H1 (cell line): ENCODE results near the gene RPS6KL1. TPM values are rescaled to one million over a fixed set of nuclear protein-coding genes. Genes with fewer than 3 reads are reported as not detected.
A peak's percentile ranks its signal among the peaks of the same experiment; 100 is the strongest.

ENCODE experiments used
- CTCF ChIA-PET: fragments of 300-600 bp; sonication (Branson Sonifier 250); formaldehyde crosslinking; loops from one replicate; lab custom pipeline; 2021; ENCODE audit not compliant: partially characterized antibody; lab: Charles Lee
- POLR2A ChIA-PET: fragments of 300-600 bp; sonication (Branson Sonifier 250); formaldehyde crosslinking; loops from one replicate; lab custom pipeline; 2021; ENCODE audit warnings: inconsistent platforms; ENCODE audit not compliant: partially characterized antibody; lab: Charles Lee
- DNase-seq, 2 experiments: peaks; one replicate each; pipeline versions ENCODE4 v3.0.0 to v3.0.0-alpha.2; 2010 to 2022; ENCODE audit warnings: low spot score in 2 of 2, low read depth in 1 of 2, mixed read lengths in 1 of 2
- FAIRE-seq: peaks from 2 replicates; lab custom pipeline; 2011; peaks lifted over from hg19 to GRCh38; lab: Jason Lieb, UNC
- H2AFZ ChIP-seq: 2 replicates; pipeline ENCODE4 v1.8.1; 2012; ENCODE audit warnings: low read length, inconsistent platforms
- H2AK5ac ChIP-seq: 2 replicates; pipeline ENCODE4 v1.6.1; 2013; ENCODE audit warnings: low read depth, low read length
- H2BK120ac ChIP-seq: replicated peaks from 2 replicates; pipeline ENCODE3; 2013; ENCODE audit warnings: low read depth, low read length, inconsistent platforms
- H2BK12ac ChIP-seq: 2 replicates; pipeline ENCODE4 v1.6.1; 2013; ENCODE audit warnings: low read depth, low read length
- H2BK15ac ChIP-seq: 2 replicates; pipeline ENCODE4 v1.6.1; 2013; ENCODE audit warnings: low read length
- H2BK20ac ChIP-seq: 2 replicates; pipeline ENCODE4 v1.6.1; 2013; ENCODE audit warnings: low read length
- H2BK5ac ChIP-seq: 2 replicates; pipeline ENCODE4 v1.6.1; 2013; ENCODE audit warnings: low read depth, low read length
- H3K14ac ChIP-seq: 2 replicates; pipeline ENCODE4 v1.6.1; 2013; ENCODE audit warnings: inconsistent platforms; ENCODE audit not compliant: insufficient read length
- H3K18ac ChIP-seq: 2 replicates; pipeline ENCODE4 v1.6.1; 2013; ENCODE audit warnings: low read length; ENCODE audit errors: extremely low read depth
- H3K23ac ChIP-seq: 2 replicates; pipeline ENCODE4 v1.6.1; 2013; ENCODE audit warnings: inconsistent platforms; ENCODE audit not compliant: insufficient read length
- H3K23me2 ChIP-seq: 2 replicates; pipeline ENCODE4 v1.6.1; 2013; ENCODE audit warnings: low read depth, low read length
- H3K27ac ChIP-seq: 2 replicates; pipeline ENCODE4 v1.6.1; 2011; ENCODE audit warnings: low read depth, low read length, inconsistent platforms
- H3K27me3 ChIP-seq, 4 experiments: replicated peaks in 1 of 4; 1 replicate in 1 of 4; 2 replicates in 3 of 4; pipeline versions ENCODE4 v1.6.1 to v1.8.1; 2011 to 2013; ENCODE audit warnings: low read length in 3 of 4, mild to moderate bottlenecking in 3 of 4, inconsistent platforms in 2 of 4, mixed read lengths in 2 of 4, moderate library complexity in 1 of 4; ENCODE audit not compliant: control insufficient read depth in 3 of 4, insufficient read depth in 3 of 4; ENCODE audit errors: extremely low read depth in 1 of 4
- H3K36me3 ChIP-seq, 4 experiments: 2 replicates each; pipeline versions ENCODE4 v1.6.1 to v1.8.1; 2011 to 2013; ENCODE audit warnings: mild to moderate bottlenecking in 4 of 4, low read length in 3 of 4, moderate library complexity in 2 of 4, control low read depth in 1 of 4, inconsistent platforms in 1 of 4; ENCODE audit not compliant: insufficient read depth in 4 of 4, control insufficient read depth in 2 of 4
- H3K4ac ChIP-seq: replicated peaks from 2 replicates; pipeline ENCODE3; 2013; ENCODE audit warnings: low read length, low read depth, mixed read lengths, inconsistent platforms; ENCODE audit not compliant: insufficient read length
- H3K4me1 ChIP-seq, 4 experiments: replicated peaks in 1 of 4; 1 replicate in 1 of 4; 2 replicates in 3 of 4; pipeline versions ENCODE4 v1.6.1 to v1.8.1; 2011 to 2013; ENCODE audit warnings: low read length in 3 of 4, inconsistent platforms in 2 of 4, mixed read lengths in 1 of 4; ENCODE audit not compliant: insufficient read depth in 4 of 4, control insufficient read depth in 3 of 4
- H3K4me2 ChIP-seq, 2 experiments: 2 replicates each; pipeline versions ENCODE4 v1.6.1 to v1.8.1; 2011 to 2013; ENCODE audit warnings: low read depth in 2 of 2, low read length in 2 of 2, control low read depth in 1 of 2, inconsistent platforms in 1 of 2, mild to moderate bottlenecking in 1 of 2; ENCODE audit not compliant: insufficient read depth in 1 of 2
- H3K4me3 ChIP-seq, 4 experiments: fragments of 200-600, 300-600 bp in 1 of 4; sonication (generic), shearing (Covaris generic), sonication (Bioruptor Twin) in 1 of 4; 2 replicates each; pipeline versions ENCODE4 v1.5.1 to v1.8.1; 2011 to 2016; ENCODE audit warnings: low read length in 4 of 4, low read depth in 3 of 4, control low read depth in 2 of 4, inconsistent platforms in 2 of 4, mild to moderate bottlenecking in 2 of 4, mixed read lengths in 1 of 4, moderate library complexity in 1 of 4; ENCODE audit not compliant: insufficient read depth in 2 of 4; ENCODE audit errors: extremely low read depth in 1 of 4
- H3K56ac ChIP-seq: replicated peaks from 2 replicates; pipeline ENCODE3; 2013; ENCODE audit warnings: low read depth, mild to moderate bottlenecking, mixed read lengths, low read length, inconsistent platforms; ENCODE audit not compliant: insufficient read length
- H3K79me1 ChIP-seq: 2 replicates; pipeline ENCODE4 v1.6.1; 2013; ENCODE audit warnings: low read depth, low read length, control low read depth
- H3K79me2 ChIP-seq, 2 experiments: 2 replicates each; pipeline versions ENCODE4 v1.6.1 to v1.8.1; 2012 to 2013; ENCODE audit warnings: low read length in 2 of 2, mild to moderate bottlenecking in 2 of 2, inconsistent platforms in 1 of 2; ENCODE audit not compliant: insufficient read depth in 2 of 2, control insufficient read depth in 1 of 2
- H3K9ac ChIP-seq, 4 experiments: replicated peaks in 1 of 4; 1 replicate in 1 of 4; 2 replicates in 3 of 4; pipeline versions ENCODE4 v1.6.1 to v1.8.1; 2011 to 2013; ENCODE audit warnings: low read depth in 3 of 4, low read length in 3 of 4, control low read depth in 2 of 4, mild to moderate bottlenecking in 2 of 4, moderate library complexity in 2 of 4, inconsistent platforms in 1 of 4; ENCODE audit errors: extremely low read depth in 1 of 4
- H3K9me3 ChIP-seq, 2 experiments: 2 replicates each; pipeline versions ENCODE4 v1.6.1 to v1.8.1; 2012 to 2013; ENCODE audit warnings: mild to moderate bottlenecking in 2 of 2, moderate library complexity in 2 of 2, control low read depth in 1 of 2, inconsistent platforms in 1 of 2, low read depth in 1 of 2, low read length in 1 of 2, mixed read lengths in 1 of 2; ENCODE audit not compliant: insufficient read depth in 2 of 2
- H4K20me1 ChIP-seq, 2 experiments: replicated peaks in 1 of 2; 2 replicates each; pipeline versions ENCODE3 to v1.8.1; 2011 to 2013; ENCODE audit warnings: inconsistent platforms in 2 of 2, low read length in 2 of 2, mild to moderate bottlenecking in 1 of 2; ENCODE audit not compliant: insufficient read depth in 2 of 2, control insufficient read depth in 1 of 2
- H4K5ac ChIP-seq: 2 replicates; pipeline ENCODE4 v1.6.1; 2013; ENCODE audit warnings: low read length, low read depth, mixed read lengths, inconsistent platforms; ENCODE audit not compliant: insufficient read length
- H4K8ac ChIP-seq: 2 replicates; pipeline ENCODE4 v1.8.0; 2013; ENCODE audit warnings: mild to moderate bottlenecking, moderate library complexity, low read length, inconsistent platforms; ENCODE audit not compliant: insufficient read depth; ENCODE audit errors: extremely low read depth
- H4K91ac ChIP-seq: replicated peaks from 2 replicates; pipeline ENCODE3; 2013; ENCODE audit warnings: low read length, mixed read lengths, inconsistent platforms; ENCODE audit not compliant: insufficient read length
- SIN3A ChIP-seq, 2 experiments: IDR thresholded peaks in 1 of 2; conservative IDR thresholded peaks in 1 of 2; 2 replicates each; pipeline ENCODE4 v1.6.1; 2011 to 2012; ENCODE audit warnings: low read length in 2 of 2, improper control_type of control experiment in 1 of 2, low read depth in 1 of 2, mild to moderate bottlenecking in 1 of 2
- WGBS, 2 experiments: shearing (Covaris generic) in 1 of 2; methylation state at CpG; one replicate each; pipeline versions ENCODE4 v1.1.6 to v1.1.7; 2013 to 2015; ENCODE audit warnings: low lambda C conversion rate in 2 of 2, mixed read lengths in 2 of 2, inconsistent platforms in 1 of 2, low coverage in 1 of 2, missing lambda C conversion rate in 1 of 2; ENCODE audit not compliant: insufficient replicate concordance in 2 of 2, insufficient coverage in 1 of 2, insufficient read length in 1 of 2; ENCODE audit errors: extremely low coverage in 1 of 2, missing lambda C conversion rate in 1 of 2; 5-methylcytosine and 5-hydroxymethylcytosine counted together
- polyA plus RNA-seq, 7 experiments: library from polyadenylated mRNA; depleted of rRNA in 3 of 7; stranded (reverse) in 5 of 7; unstranded in 2 of 7; fragments of >200 nt in 5 of 7; fragments of 200-250 nt in 2 of 7; gene quantifications; 1 replicate in 5 of 7; 2 replicates in 1 of 7; 4 replicates in 1 of 7; pipeline versions ENCODE4 v1.2.1 to v1.2.3, GENCODE V29; 2011 to 2013; ENCODE audit warnings: missing spikeins in 2 of 7, mixed read lengths in 2 of 7
- total RNA-seq: library from RNA; stranded (reverse); fragmentation: NEBNext Ultra II Directional; extraction: Animal tissue kit (Norgen Biotek cat#: 25700); gene quantifications from 2 replicates; pipeline ENCODE4 v1.2.1, GENCODE V29; 2021

The RPS6KL1 gene
- total and polyA plus RNA-seq, 2 of the 8 experiments (the other 6 are each of a cell fraction or from before 2014, with no cell fraction given), result 9.8 to 13.8 TPM

- Histone ChIP-seq H3K9me3 (no peaks in the 10 kb centered on the region), H3K36me3 (no peaks in the 10 kb centered on the region), H3K23me2 (no peaks in the 10 kb centered on the region), H3K27me3 (no peaks in the 10 kb centered on the region), H3K79me1 (no peaks in the 10 kb centered on the region), H2BK120ac (no peak overlapping the region), H3K4ac (no peak overlapping the region), H4K8ac (peak overlapping the region; percentile 35; the same call in 1 of the 2 replicates), H3K9ac (no peak overlapping the region), H3K79me2 (no peaks in the 10 kb centered on the region), H3K23ac (no peak overlapping the region), H2BK15ac (no peak overlapping the region), H3K18ac (no peak overlapping the region), H2AK5ac (no peak overlapping the region), H3K4me2 (no peak overlapping the region), H3K27ac (no peak overlapping the region), H2BK5ac (no peak overlapping the region), H2BK12ac (no peak overlapping the region), H4K91ac (no peak overlapping the region), H2BK20ac (no peak overlapping the region), H3K14ac (no peak overlapping the region), H3K56ac (no peak overlapping the region), H4K20me1 (no peaks in the 10 kb centered on the region), H3K4me3 (no peak overlapping the region), H4K5ac (no peak overlapping the region), H3K4me1 (peaks cover 0 to 5% (median 0%) of the 10 kb centered on the region in 4 experiments; a peak in 1 of 7 replicates), H2AFZ (0 out of 2 replicates have a peak overlapping the region, but pooled peaks have one; percentile 34)
- 88% methylated on average over 9 of the region's 9 CpGs; no CpG with 5 or more reads in 1 of the 2 experiments for WGBS, 2 experiments
- POLR2A ChIA-PET, result interaction anchor here (1.5 kb wide), 1 partner anchor 12 kb away, joined by 12 read pairs; the partner anchor contains the start of gene RPS6KL1
- CTCF ChIA-PET, result interaction anchor here (0.6 to 7.1 kb wide), 8 partner anchors 10 to 154 kb away, joined by 3 to 62 read pairs (median 7); partner anchors contain the start of gene RPS6KL1
- no peak for DNase-seq
- FAIRE-seq, result no peak
- TF ChIP-seq SIN3A (conservative IDR thresholded peaks at IDR 0.05 in 1 of 2, IDR thresholded peaks at IDR 0.05 in 1 of 2; ENCODE audit: low read depth in 1 of 2, low read length in 2 of 2), result no peak
Measured at GRCh38 chr14:74935360-74935680, 12.3 kb upstream of the RPS6KL1 start.
